ENCODE measurements around the gene IRF4.

GRCh38 chr6:431986-432385 lies 40.4 kb downstream of the IRF4 start:
- TF ChIP-seq CTCF (IDR thresholded peaks at IDR 0.05) (no peak), POLR2A (IDR thresholded peaks at IDR 0.05) (no peak)
